ENCODE data around the gene TYMS.

The TYMS gene

DNA sequence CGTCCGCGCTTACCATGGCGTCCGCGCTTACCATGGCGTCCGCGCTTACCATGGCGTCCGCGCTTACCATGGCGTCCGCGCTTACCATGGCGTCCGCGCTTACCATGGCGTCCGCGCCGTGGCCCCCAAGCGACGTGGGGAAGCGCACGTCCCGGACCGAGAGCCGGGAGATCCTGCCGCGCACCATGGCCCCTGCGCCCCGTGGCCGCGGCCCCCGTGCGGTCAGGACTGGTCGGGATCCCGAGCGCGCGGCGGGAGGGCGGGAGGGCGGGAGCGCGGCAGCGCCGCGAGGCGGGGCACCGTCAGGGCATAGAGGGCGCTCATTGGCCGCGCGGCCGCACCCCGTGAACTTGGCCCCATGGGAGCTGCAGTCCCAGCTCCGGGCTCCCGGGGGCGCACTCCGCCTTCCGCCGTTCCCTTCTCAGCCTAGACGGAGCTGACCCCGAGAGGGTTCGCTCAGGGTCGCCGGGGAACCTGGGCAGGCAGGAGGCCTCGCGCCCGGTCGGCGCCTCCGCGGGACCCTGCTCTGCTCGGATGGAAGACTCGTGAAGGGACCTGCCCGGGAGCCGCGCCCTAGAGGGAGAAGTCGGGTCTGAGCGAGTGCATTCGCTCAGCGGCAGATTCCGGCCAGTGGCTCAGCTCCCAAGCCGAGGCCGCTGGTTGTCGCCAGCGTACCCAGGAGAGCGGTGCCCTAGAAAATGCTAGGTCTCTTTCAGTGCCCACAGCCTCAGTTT, 55.1 kb downstream of the TYMS start, which contains the start of gene ENOSF1:
TSS of gene ENOSF1 (minus strand) at position 230 of the 734 bp plus-strand sequence. CDS start at position 187, 43 bp downstream.
- no peaks in the 10 kb centered on the region for H3K27me3 ChIP-seq (ENCODE audit: insufficient read depth, low read depth)
- peak within 1 kb of the TSS; percentile 48 for H3K4me3 ChIP-seq (IDR thresholded peaks at IDR 0.05; ENCODE audit: insufficient read depth, low read depth, low read length)
- H3K79me2 ChIP-seq (ENCODE audit: insufficient read depth, low read depth): peaks cover 13% of the 10 kb centered on the region; the same call in 1 of the 2 replicates
- H3K9ac ChIP-seq: peak within 1 kb of the TSS; percentile 97
- H3K4me1 ChIP-seq (ENCODE audit: low read depth, poor library complexity, severe bottlenecking): peaks cover 10% of the 10 kb centered on the region
- H2AFZ ChIP-seq (ENCODE audit: low read depth): peak within 1 kb of the TSS; percentile 87
- H4K20me1 ChIP-seq (ENCODE audit: insufficient read depth): no peaks in the 10 kb centered on the region
- TF ChIP-seq CTCF (conservative IDR thresholded peaks at IDR 0.05; ENCODE audit: low read depth, low read length): peak; percentile 65
- H3K27ac ChIP-seq: peak within 1 kb of the TSS; percentile 86
- H3K4me2 ChIP-seq: peak within 1 kb of the TSS; percentile 99
- no peaks in the 10 kb centered on the region for H3K36me3 ChIP-seq (ENCODE audit: insufficient read depth)

GRCh38 chr18:713135-713490, 55.7 kb downstream of the TYMS start:
- Histone ChIP-seq H3K27ac (no peak overlapping the region), H2AFZ (ENCODE audit: low read depth) (peak overlapping the region; percentile 55; the same call in 1 of the 2 replicates), H3K79me2 (ENCODE audit: insufficient read depth, low read depth) (peaks cover 13% of the 10 kb centered on the region; the same call in 1 of the 2 replicates), H3K4me2 (0 out of 2 replicates have a peak overlapping the region, but pooled peaks have one; percentile 42), H3K4me3 (IDR thresholded peaks at IDR 0.05; ENCODE audit: insufficient read depth, low read depth, low read length) (no peak overlapping the region), H3K9ac (no peak overlapping the region), H4K20me1 (ENCODE audit: insufficient read depth) (no peaks in the 10 kb centered on the region), H3K36me3 (ENCODE audit: insufficient read depth) (no peaks in the 10 kb centered on the region), H3K4me1 (ENCODE audit: low read depth, poor library complexity, severe bottlenecking) (peaks cover 10% of the 10 kb centered on the region), H3K27me3 (ENCODE audit: insufficient read depth, low read depth) (no peaks in the 10 kb centered on the region)
- no peak for TF ChIP-seq CTCF (conservative IDR thresholded peaks at IDR 0.05; ENCODE audit: low read depth, low read length)

- Histone ChIP-seq H3K27me3 (ENCODE audit: insufficient read depth, low read depth) (no peaks in the 10 kb centered on the region), H3K9ac (no peak overlapping the region), H3K4me1 (ENCODE audit: low read depth, poor library complexity, severe bottlenecking) (peaks cover 8% of the 10 kb centered on the region), H3K4me3 (IDR thresholded peaks at IDR 0.05; ENCODE audit: insufficient read depth, low read depth, low read length) (no peak overlapping the region), H3K36me3 (ENCODE audit: insufficient read depth) (no peaks in the 10 kb centered on the region), H3K27ac (no peak overlapping the region), H2AFZ (ENCODE audit: low read depth) (no peak overlapping the region), H4K20me1 (ENCODE audit: insufficient read depth) (no peaks in the 10 kb centered on the region), H3K79me2 (ENCODE audit: insufficient read depth, low read depth) (peaks cover 9% of the 10 kb centered on the region; the same call in 1 of the 2 replicates), H3K4me2 (no peak overlapping the region)
- TF ChIP-seq CTCF (conservative IDR thresholded peaks at IDR 0.05; ENCODE audit: low read depth, low read length): no peak
Observed at GRCh38 chr18:715626-716025, 58.2 kb downstream of the TYMS start.

DNA sequence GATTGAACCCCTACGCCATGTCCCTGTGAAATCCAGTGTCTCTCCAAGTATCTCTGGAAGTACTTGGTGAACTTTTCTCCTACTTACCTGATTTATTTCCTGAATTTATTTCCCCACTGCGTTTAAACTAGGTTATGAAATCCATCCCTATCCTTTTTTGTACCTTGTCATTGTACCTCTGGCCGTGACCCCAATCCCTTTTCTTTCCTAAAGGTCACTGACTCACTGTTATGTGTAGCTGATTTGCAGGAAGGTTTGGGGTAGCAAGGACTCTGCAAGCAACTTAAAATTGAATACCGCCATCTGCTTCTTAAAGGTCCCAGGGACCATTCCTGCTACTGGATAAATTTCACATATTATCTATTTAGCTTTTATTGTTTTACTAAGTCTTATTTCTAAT, 59.5 kb downstream of the TYMS start:
- Histone ChIP-seq H4K20me1 (ENCODE audit: insufficient read depth) (no peaks in the 10 kb centered on the region), H3K4me2 (no peak overlapping the region), H3K9ac (no peak overlapping the region), H3K4me3 (IDR thresholded peaks at IDR 0.05; ENCODE audit: insufficient read depth, low read depth, low read length) (no peak overlapping the region), H2AFZ (ENCODE audit: low read depth) (no peak overlapping the region), H3K79me2 (ENCODE audit: insufficient read depth, low read depth) (no peaks in the 10 kb centered on the region), H3K27ac (no peak overlapping the region), H3K4me1 (ENCODE audit: low read depth, poor library complexity, severe bottlenecking) (no peaks in the 10 kb centered on the region), H3K27me3 (ENCODE audit: insufficient read depth, low read depth) (no peaks in the 10 kb centered on the region), H3K36me3 (ENCODE audit: insufficient read depth) (no peaks in the 10 kb centered on the region)
- no peak for TF ChIP-seq CTCF (conservative IDR thresholded peaks at IDR 0.05; ENCODE audit: low read depth, low read length)
